ENCODE measurements around the gene PRR5L. TPM values are rescaled to one million over a fixed set of nuclear protein-coding genes. Genes with fewer than 3 reads are reported as not detected.
A peak's percentile ranks its signal among the peaks of the same experiment; 100 is the strongest.

PRR5L gene
- total RNA-seq, 1 experiment from 2014 or later = 38.2 TPM

- no peak for DNase-seq (ENCODE audit: low spot score)
Measured at GRCh38 chr11:36326524-36327419, 30.7 kb downstream of the PRR5L start.

- DNase-seq (ENCODE audit: low spot score) = no peak
Measured at GRCh38 chr11:36328966-36329673, 33.0 kb downstream of the PRR5L start.

GRCh38 chr11:36330411-36330810 lies 34.3 kb downstream of the PRR5L start:
- no peak for DNase-seq (ENCODE audit: low spot score)

GRCh38 chr11:36333468-36333867 lies 37.4 kb downstream of the PRR5L start:
- no peak for DNase-seq (ENCODE audit: low spot score)

GRCh38 chr11:36333897-36334296 lies 37.8 kb downstream of the PRR5L start:
- peak; percentile 41 for DNase-seq (ENCODE audit: low spot score)

GRCh38 chr11:36339888-36340287 lies 43.8 kb downstream of the PRR5L start:
- DNase-seq (ENCODE audit: low spot score) = no peak

GRCh38 chr11:36340897-36341296 lies 44.8 kb downstream of the PRR5L start:
- no peak for DNase-seq (ENCODE audit: low spot score)

- DNase-seq (ENCODE audit: low spot score) = no peak
Measured at GRCh38 chr11:36341915-36342314, 45.8 kb downstream of the PRR5L start.

GRCh38 chr11:36342327-36342726 lies 46.2 kb downstream of the PRR5L start:
- DNase-seq (ENCODE audit: low spot score) = no peak

- DNase-seq (ENCODE audit: low spot score) = no peak
Measured at GRCh38 chr11:36343436-36343835, 47.3 kb downstream of the PRR5L start.

- no peak for DNase-seq (ENCODE audit: low spot score)
Measured at GRCh38 chr11:36345084-36345511, 49.0 kb downstream of the PRR5L start.

GRCh38 chr11:36345535-36346141 lies 49.5 kb downstream of the PRR5L start:
- no peak for DNase-seq (ENCODE audit: low spot score)

- DNase-seq (ENCODE audit: low spot score) = peak; percentile 33
Measured at GRCh38 chr11:36346562-36347383, 50.7 kb downstream of the PRR5L start.

- DNase-seq (ENCODE audit: low spot score) = no peak
Measured at GRCh38 chr11:36347384-36347906, 51.4 kb downstream of the PRR5L start.

- no peak for DNase-seq (ENCODE audit: low spot score)
Measured at GRCh38 chr11:36349351-36350136, 53.5 kb downstream of the PRR5L start.

- DNase-seq (ENCODE audit: low spot score) = no peak
Measured at GRCh38 chr11:36350137-36350513, 54.0 kb downstream of the PRR5L start.

GRCh38 chr11:36352922-36353321 lies 56.8 kb downstream of the PRR5L start:
- DNase-seq (ENCODE audit: low spot score) = no peak

GRCh38 chr11:36354221-36355003 lies 58.3 kb downstream of the PRR5L start:
- DNase-seq (ENCODE audit: low spot score) = no peak

GRCh38 chr11:36356201-36356600 lies 60.1 kb downstream of the PRR5L start:
- DNase-seq (ENCODE audit: low spot score) = no peak

GRCh38 chr11:36357831-36358230 lies 61.7 kb downstream of the PRR5L start:
- DNase-seq (ENCODE audit: low spot score) = no peak
